K562 (cell line): ENCODE data around the gene EZH1. TPM values are rescaled to one million over a fixed set of nuclear protein-coding genes. Genes with fewer than 3 reads are reported as not detected.

ENCODE experiments used
- CREB3 ChIP-seq: fragments of 450-650 bp; conservative IDR thresholded peaks from 2 replicates; pipeline ENCODE4 v1.6.1; 2016; ENCODE audit warnings: missing genetic modification characterization, low read depth, mild to moderate bottlenecking, missing compliant biosample characterization, moderate library complexity
- CREB3L1 ChIP-seq: fragments of 450-650 bp; IDR thresholded peaks from 2 replicates; pipeline ENCODE4 v1.6.1; 2014; ENCODE audit warnings: low read depth, mild to moderate bottlenecking, moderate library complexity, borderline replicate concordance
- ETV5 ChIP-seq: sonication (generic); formaldehyde crosslinking; IDR thresholded peaks from 2 replicates; pipeline ENCODE4 v1.4.0; 2020; ENCODE audit warnings: low read depth, mild to moderate bottlenecking, missing genetic modification reagents
- GABPA ChIP-seq: fragments of 200-800 bp; sonication (Bioruptor generic); conservative IDR thresholded peaks from 2 replicates; pipeline ENCODE4 v1.6.1; 2016; ENCODE audit warnings: low read depth, missing genetic modification characterization, missing compliant biosample characterization
- ID3 ChIP-seq, 2 experiments: fragments of 250-450 bp in 1 of 2; fragments of 450-650 bp in 1 of 2; sonication (Bioruptor Pico) in 1 of 2; IDR thresholded peaks; 2 replicates each; pipeline versions ENCODE4 v1.6.1 to v1.8.0; 2016 to 2021; ENCODE audit warnings: mild to moderate bottlenecking in 2 of 2, moderate library complexity in 2 of 2, missing compliant biosample characterization in 1 of 2, missing genetic modification characterization in 1 of 2
- IFI16 ChIP-seq: fragments of 250-450 bp; sonication (Bioruptor Pico); IDR thresholded peaks from 2 replicates; pipeline ENCODE4 v2.1.2; 2022; ENCODE audit warnings: mild to moderate bottlenecking, inconsistent platforms
- MIER1 ChIP-seq: fragments of 450-650 bp; IDR thresholded peaks from 2 replicates; pipeline ENCODE4 v1.6.1; 2016; ENCODE audit warnings: antibody characterized with exemption, mild to moderate bottlenecking, low read depth
- NRF1 ChIP-seq, 2 experiments: fragments of 450-650 bp; IDR thresholded peaks in 1 of 2; conservative IDR thresholded peaks in 1 of 2; 2 replicates each; pipeline ENCODE4 v1.6.1; 2014; ENCODE audit warnings: mild to moderate bottlenecking in 2 of 2
- PYGO2 ChIP-seq: fragments of 450-650 bp; IDR thresholded peaks from 2 replicates; pipeline ENCODE4 v1.6.1; 2016; ENCODE audit warnings: mild to moderate bottlenecking, missing genetic modification characterization, moderate library complexity, missing compliant biosample characterization
- RAD21 ChIP-seq, 2 experiments: fragments of 250-450 bp in 1 of 2; fragments of 450-650 bp in 1 of 2; sonication (Bioruptor Pico) in 1 of 2; formaldehyde crosslinking in 1 of 2; IDR thresholded peaks in 1 of 2; conservative IDR thresholded peaks in 1 of 2; 2 replicates each; pipeline versions ENCODE4 v1.4.0 to v1.8.0; 2020 to 2022; ENCODE audit warnings: mild to moderate bottlenecking in 2 of 2, moderate library complexity in 1 of 2
- SMARCC2 ChIP-seq: fragments of 450-650 bp; IDR thresholded peaks from 2 replicates; pipeline ENCODE4 v1.6.1; 2017; ENCODE audit warnings: antibody characterized with exemption, moderate library complexity, mild to moderate bottlenecking, low read depth
- TFAM ChIP-seq: fragments of 250-450 bp; sonication (Bioruptor Pico); conservative IDR thresholded peaks from 2 replicates; pipeline ENCODE4 v1.5.0; 2021; ENCODE audit warnings: mild to moderate bottlenecking, moderate library complexity
- ZFPM2 ChIP-seq: fragments of 250-450 bp; sonication (Bioruptor Pico); IDR thresholded peaks from 2 replicates; pipeline ENCODE4 v1.5.1; 2022; ENCODE audit warnings: mild to moderate bottlenecking
- ZHX1 ChIP-seq: fragments of 150-350 bp; conservative IDR thresholded peaks from 2 replicates; pipeline ENCODE4 v1.6.1; 2014; ENCODE audit warnings: low read length
- ZNF398 ChIP-seq: fragments of 250-450 bp; sonication (Bioruptor Pico); IDR thresholded peaks from 2 replicates; pipeline ENCODE4 v1.8.0; 2021; ENCODE audit warnings: moderate library complexity, mild to moderate bottlenecking, inconsistent platforms
- polyA plus RNA-seq, 8 experiments: library from polyadenylated mRNA; depleted of rRNA in 4 of 8; stranded (reverse) in 5 of 8; unstranded in 3 of 8; fragments of >200 nt; fragmentation: Nextera tagmentation in 2 of 8; fragmentation: Illumina TruSeq in 1 of 8; extraction: Ambion mirVana in 2 of 8; extraction: Trizol in 1 of 8; gene quantifications; 2 replicates each; pipeline versions ENCODE4 v1.2.1 to v1.2.3, GENCODE V29; 2011 to 2014; ENCODE audit warnings: inconsistent platforms in 1 of 8, missing spikeins in 1 of 8
- total RNA-seq, 7 experiments: library from RNA; depleted of rRNA in 6 of 7; stranded (reverse); fragments of >200 nt in 6 of 7; fragmentation: Illumina TruSeq in 2 of 7; extraction: Trizol in 2 of 7; gene quantifications; 2 replicates each; pipeline versions ENCODE4 v1.2.1 to v1.2.3, GENCODE V29; 2011 to 2021; ENCODE audit warnings: low replicate concordance in 1 of 7

EZH1 gene
- total and polyA plus RNA-seq, 9 of the 15 experiments (the other 6 are each of a cell fraction or from before 2014, with no cell fraction given): 8.6 to 40.8 (median 22.9) TPM

- TF ChIP-seq ZNF398 (CRISPR knock-in tag) (no peak), NRF1 (conservative IDR thresholded peaks at IDR 0.05 in 1 of 2, IDR thresholded peaks at IDR 0.05 in 1 of 2) (peak; percentile 60 to 70), IFI16 (CRISPR knock-in tag) (no peak), CREB3 (no peak), CREB3L1 (peak; percentile 71; the same call in 1 of the 2 replicates), RAD21 (CRISPR knock-in tag; conservative IDR thresholded peaks at IDR 0.05 in 1 of 2, IDR thresholded peaks at IDR 0.05 in 1 of 2) (peak; percentile 28 to 49; a peak in 3 of 4 replicates), PYGO2 (tag) (no peak), ZHX1 (0 out of 2 replicates have a peak, but pooled peaks have one; percentile 39), ETV5 (CRISPR knock-in tag) (peak; percentile 82), SMARCC2 (no peak), ZFPM2 (CRISPR knock-in tag) (no peak), MIER1 (no peak), TFAM (CRISPR knock-in tag) (no peak), ID3 (CRISPR knock-in tag; IDR thresholded peaks at IDR 0.05) (no peak), ID3 (tag; IDR thresholded peaks at IDR 0.05) (peak; percentile 7; the same call in 1 of the 2 replicates), GABPA (tag) (0 out of 2 replicates have a peak, but pooled peaks have one; percentile 14)
Observed at GRCh38 chr17:42679492-42680330, 65.1 kb downstream of the EZH1 start (continued).
